Uterus (tissue), 2 donors: ENCODE data around the gene SMAD3.

ENCODE experiments used
- CTCF ChIP-seq, 4 experiments: fragments of 200-600 bp in 2 of 4; fragments of 450-650 bp in 2 of 4; sonication (generic) in 2 of 4; IDR thresholded peaks; one replicate each; pipeline ENCODE4 v1.5.1; 2016 to 2019; ENCODE audit warnings: antibody characterized with exemption in 4 of 4, mild to moderate bottlenecking in 2 of 4, moderate library complexity in 1 of 4
- POLR2A ChIP-seq, 2 donors: fragments of 450-650 bp; IDR thresholded peaks; one replicate each; pipeline ENCODE4 v1.6.1; 2016; ENCODE audit warnings: antibody characterized with exemption in 2 of 2, mild to moderate bottlenecking in 1 of 2, moderate library complexity in 1 of 2

GRCh38 chr15:67063689-67064606 lies 1.5 kb upstream of the SMAD3 start:
- TF ChIP-seq POLR2A (IDR thresholded peaks at IDR 0.05) (no peak), CTCF (IDR thresholded peaks at IDR 0.05) (no peak)
